HEK293 (cell line): ENCODE measurements around the gene PDGFD.

Experiments used
- CTCF ChIP-seq: fragments of 450-650 bp; formaldehyde crosslinking; IDR thresholded peaks from 2 replicates; pipeline ENCODE4 v1.5.1; 2016; ENCODE audit warnings: missing biosample characterization, missing genetic modification characterization
- YY1 ChIP-seq: fragments of 450-650 bp; formaldehyde crosslinking; IDR thresholded peaks from 2 replicates; pipeline ENCODE4 v1.5.1; 2018; ENCODE audit warnings: missing biosample characterization, missing genetic modification characterization
- ZBTB49 ChIP-seq: fragments of 450-650 bp; formaldehyde crosslinking; IDR thresholded peaks from 2 replicates; pipeline ENCODE4 v1.5.1; 2016; ENCODE audit warnings: missing biosample characterization, missing genetic modification characterization, low read depth
- ZNF169 ChIP-seq: fragments of 450-650 bp; formaldehyde crosslinking; IDR thresholded peaks from 2 replicates; pipeline ENCODE4 v1.5.1; 2016; ENCODE audit warnings: missing biosample characterization, missing genetic modification characterization
- ZNF335 ChIP-seq: fragments of 450-650 bp; formaldehyde crosslinking; conservative IDR thresholded peaks from 2 replicates; pipeline ENCODE4 v1.5.1; 2016; ENCODE audit warnings: missing biosample characterization, missing genetic modification characterization
- ZNF416 ChIP-seq: fragments of 450-650 bp; formaldehyde crosslinking; IDR thresholded peaks from 2 replicates; pipeline ENCODE4 v1.5.1; 2016; ENCODE audit warnings: missing biosample characterization, missing genetic modification characterization
- ZNF549 ChIP-seq: fragments of 450-650 bp; IDR thresholded peaks from 2 replicates; pipeline ENCODE4 v1.5.1; 2018; ENCODE audit warnings: missing biosample characterization, missing genetic modification characterization, mild to moderate bottlenecking, inconsistent platforms, moderate library complexity

- no peak for TF ChIP-seq ZNF335
- no peak for TF ChIP-seq CTCF (tag by site-specific recombination)
- TF ChIP-seq ZNF549 (tag by site-specific recombination): no peak
- TF ChIP-seq ZBTB49 (tag by site-specific recombination): no peak
- no peak for TF ChIP-seq ZNF169 (tag by site-specific recombination)
- TF ChIP-seq YY1: no peak
- no peak for TF ChIP-seq ZNF416 (tag by site-specific recombination)
Observed at GRCh38 chr11:104118105-104118744, 45.7 kb downstream of the PDGFD start.
